ENCODE data around the gene UBXN1.

DNA sequence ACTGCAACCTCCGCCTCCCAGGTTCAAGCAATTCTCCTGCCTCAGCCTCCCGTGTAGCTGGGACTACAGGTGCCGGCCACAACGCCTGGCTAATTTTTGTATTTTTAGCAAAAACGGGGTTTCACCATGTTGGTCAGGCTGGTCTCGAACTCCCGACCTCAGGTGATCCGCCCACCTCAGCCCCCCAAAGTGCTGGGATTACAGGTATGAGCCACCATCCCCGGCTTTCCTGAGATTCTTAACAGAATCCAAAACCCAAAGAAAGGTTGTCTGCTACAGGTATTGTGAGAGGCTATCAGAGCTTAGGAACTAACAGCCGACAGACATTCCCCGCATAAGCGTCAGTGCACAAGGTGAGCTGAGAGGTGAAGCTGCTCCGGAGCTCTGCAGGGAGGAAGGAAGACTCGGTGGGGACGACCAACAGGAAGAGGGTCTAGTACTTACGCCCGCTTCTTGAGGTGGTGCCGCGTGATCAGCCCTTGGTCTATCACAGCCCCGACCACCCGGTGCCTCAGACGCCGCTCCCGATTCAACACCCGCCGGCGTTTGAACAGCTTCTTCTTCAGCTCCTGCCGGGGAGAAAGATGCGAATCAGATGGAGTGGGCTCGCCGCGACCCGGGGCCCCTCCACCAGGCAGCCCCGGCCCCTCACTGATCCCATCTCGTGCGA, 14.3 kb downstream of the UBXN1 start:
- TF ChIP-seq, protein P1, sequence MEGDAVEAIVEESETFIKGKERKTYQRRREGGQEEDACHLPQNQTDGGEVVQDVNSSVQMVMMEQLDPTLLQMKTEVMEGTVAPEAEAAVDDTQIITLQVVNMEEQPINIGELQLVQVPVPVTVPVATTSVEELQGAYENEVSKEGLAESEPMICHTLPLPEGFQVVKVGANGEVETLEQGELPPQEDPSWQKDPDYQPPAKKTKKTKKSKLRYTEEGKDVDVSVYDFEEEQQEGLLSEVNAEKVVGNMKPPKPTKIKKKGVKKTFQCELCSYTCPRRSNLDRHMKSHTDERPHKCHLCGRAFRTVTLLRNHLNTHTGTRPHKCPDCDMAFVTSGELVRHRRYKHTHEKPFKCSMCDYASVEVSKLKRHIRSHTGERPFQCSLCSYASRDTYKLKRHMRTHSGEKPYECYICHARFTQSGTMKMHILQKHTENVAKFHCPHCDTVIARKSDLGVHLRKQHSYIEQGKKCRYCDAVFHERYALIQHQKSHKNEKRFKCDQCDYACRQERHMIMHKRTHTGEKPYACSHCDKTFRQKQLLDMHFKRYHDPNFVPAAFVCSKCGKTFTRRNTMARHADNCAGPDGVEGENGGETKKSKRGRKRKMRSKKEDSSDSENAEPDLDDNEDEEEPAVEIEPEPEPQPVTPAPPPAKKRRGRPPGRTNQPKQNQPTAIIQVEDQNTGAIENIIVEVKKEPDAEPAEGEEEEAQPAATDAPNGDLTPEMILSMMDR (conservative IDR thresholded peaks at IDR 0.05; ENCODE audit: low read length): no peak
- no peak for TF ChIP-seq EZH2phosphoT487 (IDR thresholded peaks at IDR 0.05; ENCODE audit: borderline replicate concordance, low read depth, low read length)
